Stimulated activated CD4-positive, alpha-beta T cell treated with anti-CD3 and anti-CD28 coated beads, Interleukin-15, amount 100 ng/mL, for 48 hours (primary cell): ENCODE measurements around the gene CCR5AS.

Experiments
- DNase-seq, 2 donors: peaks; one replicate each; pipeline ENCODE4 v3.0.0-alpha.2; 2020; ENCODE audit warnings: low read depth in 2 of 2

CCR5AS gene

DNA sequence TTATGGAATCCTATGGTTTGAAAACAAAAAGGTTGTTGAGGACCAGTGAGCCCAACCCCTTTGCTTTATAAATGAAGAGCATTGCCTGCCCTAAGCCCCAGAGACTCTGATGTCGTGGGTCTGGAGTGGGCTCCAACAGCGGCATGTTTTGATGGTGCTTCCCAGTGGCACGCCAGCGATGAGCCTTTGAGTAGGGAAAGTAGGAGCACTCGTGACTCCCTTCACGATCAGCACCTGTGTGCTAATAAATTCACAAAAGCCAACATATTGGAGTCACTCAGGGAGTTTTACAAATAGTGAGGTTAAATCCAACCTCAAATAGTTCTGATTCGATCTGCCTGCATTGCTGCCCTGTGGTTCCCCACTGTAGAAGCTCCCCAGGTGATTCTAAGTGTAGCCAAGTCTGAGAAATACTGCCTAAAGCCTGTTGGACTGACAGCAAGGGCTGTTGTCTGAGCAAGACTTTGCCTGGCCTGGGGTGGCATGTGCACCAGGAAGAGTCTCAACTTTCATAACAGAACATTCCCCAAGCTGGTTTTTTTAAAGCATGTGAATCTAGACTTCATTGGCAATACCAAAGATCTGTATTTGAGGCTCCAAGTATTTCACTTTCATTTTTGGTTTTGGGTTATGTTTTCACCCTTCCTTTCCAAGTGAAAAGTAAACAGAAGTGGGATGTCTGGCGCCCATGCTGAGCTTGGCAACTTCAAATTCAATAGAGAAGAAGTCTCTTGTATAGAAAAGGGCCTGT lies 26.2 kb downstream of the CCR5AS start:
- DNase-seq, result no peak

GRCh38 chr3:46378426-46378942 lies 28.4 kb downstream of the CCR5AS start:
- DNase-seq, result peak; percentile 43 to 57

DNA sequence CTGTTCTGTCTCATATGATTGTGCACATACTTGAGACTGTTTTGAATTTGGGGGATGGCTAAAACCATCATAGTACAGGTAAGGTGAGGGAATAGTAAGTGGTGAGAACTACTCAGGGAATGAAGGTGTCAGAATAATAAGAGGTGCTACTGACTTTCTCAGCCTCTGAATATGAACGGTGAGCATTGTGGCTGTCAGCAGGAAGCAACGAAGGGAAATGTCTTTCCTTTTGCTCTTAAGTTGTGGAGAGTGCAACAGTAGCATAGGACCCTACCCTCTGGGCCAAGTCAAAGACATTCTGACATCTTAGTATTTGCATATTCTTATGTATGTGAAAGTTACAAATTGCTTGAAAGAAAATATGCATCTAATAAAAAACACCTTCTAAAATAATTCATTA lies 31.1 kb downstream of the CCR5AS start:
- DNase-seq, result no peak

GRCh38 chr3:46375218-46375617 lies 31.6 kb downstream of the CCR5AS start:
- DNase-seq, result no peak

DNA sequence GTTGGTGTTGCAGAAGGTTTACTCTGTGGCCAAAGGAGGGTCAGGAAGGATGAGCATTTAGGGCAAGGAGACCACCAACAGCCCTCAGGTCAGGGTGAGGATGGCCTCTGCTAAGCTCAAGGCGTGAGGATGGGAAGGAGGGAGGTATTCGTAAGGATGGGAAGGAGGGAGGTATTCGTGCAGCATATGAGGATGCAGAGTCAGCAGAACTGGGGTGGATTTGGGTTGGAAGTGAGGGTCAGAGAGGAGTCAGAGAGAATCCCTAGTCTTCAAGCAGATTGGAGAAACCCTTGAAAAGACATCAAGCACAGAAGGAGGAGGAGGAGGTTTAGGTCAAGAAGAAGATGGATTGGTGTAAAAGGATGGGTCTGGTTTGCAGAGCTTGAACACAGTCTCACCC lies 32.1 kb downstream of the CCR5AS start:
- no peak for DNase-seq

GRCh38 chr3:46372492-46373359 lies 34.1 kb downstream of the CCR5AS start:
- DNase-seq, result no peak

- no peak for DNase-seq
Observed at GRCh38 chr3:46371519-46372340, 35.1 kb downstream of the CCR5AS start.

- no peak for DNase-seq
Observed at GRCh38 chr3:46370839-46371518, 35.9 kb downstream of the CCR5AS start, which contains the start of gene CCR5. Gene CCR5, plus strand, starts transcription at chr3:46370946. Its CDS starts 1,957 bp downstream, at chr3:46372903.

GRCh38 chr3:46369675-46370132 lies 37.2 kb downstream of the CCR5AS start:
- peak; percentile 35 to 40 for DNase-seq

DNA sequence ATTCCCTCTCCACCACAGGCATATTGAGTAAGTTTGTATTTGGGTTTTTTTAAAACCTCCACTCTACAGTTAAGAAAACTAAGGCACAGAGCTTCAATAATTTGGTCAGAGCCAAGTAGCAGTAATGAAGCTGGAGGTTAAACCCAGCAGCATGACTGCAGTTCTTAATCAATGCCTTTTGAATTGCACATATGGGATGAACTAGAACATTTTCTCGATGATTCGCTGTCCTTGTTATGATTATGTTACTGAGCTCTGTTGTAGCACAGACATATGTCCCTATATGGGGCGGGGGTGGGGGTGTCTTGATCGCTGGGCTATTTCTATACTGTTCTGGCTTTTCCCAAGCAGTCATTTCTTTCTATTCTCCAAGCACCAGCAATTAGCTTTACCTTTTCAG lies 37.7 kb downstream of the CCR5AS start:
- DNase-seq, result no peak

DNA sequence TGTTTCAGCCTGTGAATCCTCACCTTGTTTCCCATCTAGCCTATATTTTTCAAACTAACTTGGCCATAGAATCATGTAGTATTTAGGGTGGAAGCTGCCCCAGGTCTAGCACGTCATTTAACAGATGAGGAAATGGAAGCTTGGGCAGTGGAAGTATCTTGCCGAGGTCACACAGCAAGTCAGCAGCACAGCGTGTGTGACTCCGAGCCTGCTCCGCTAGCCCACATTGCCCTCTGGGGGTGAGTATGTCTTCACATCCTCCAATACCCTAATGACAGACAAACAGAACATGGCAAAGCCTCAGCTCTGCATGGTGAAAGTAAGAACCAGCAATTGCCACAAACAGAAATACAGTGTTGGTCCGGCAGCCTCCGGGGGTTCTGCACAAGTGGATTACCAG lies 38.3 kb downstream of the CCR5AS start:
- DNase-seq, result peak; percentile 35 to 43

- DNase-seq, result no peak
Observed at GRCh38 chr3:46367811-46368210, 39.1 kb downstream of the CCR5AS start.

DNA sequence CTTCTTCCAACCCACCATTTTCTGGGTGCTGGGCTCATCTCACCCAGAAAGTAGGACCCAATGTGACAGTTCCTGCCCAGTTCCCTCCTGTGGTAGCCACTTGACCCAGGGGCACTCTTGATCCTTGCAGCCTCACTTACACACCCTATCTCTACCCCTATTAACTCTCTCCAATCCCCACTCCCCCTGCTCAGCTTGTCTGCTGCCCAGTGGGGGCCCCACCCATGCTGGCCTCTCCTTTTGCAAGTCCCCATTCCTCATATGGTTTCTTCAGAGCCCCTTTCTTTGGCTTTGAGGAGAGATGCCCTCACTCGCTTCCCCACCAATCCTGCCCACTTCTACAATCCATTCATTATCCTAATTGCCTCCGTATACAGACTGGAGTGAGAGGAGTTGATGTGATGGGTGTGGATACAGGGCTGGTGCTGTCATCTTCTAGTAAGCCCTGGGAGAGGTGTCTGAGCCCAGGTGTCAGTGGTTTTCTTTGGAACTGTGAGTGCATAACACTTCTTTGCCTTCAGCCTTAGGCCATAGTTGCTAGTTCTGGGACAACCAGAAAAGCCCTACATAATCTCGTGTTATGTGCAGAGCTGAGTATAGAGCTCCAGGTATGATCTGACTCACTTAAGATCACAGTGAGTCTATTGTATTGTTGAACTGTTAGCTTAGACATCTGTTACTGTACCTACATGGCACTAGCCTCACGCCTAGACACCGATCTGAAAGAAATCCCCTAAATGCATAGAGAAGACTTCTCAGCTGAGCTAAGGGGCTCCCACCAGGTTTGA lies 40.9 kb downstream of the CCR5AS start:
- DNase-seq, result no peak

- no peak for DNase-seq
Observed at GRCh38 chr3:46365041-46365440, 41.8 kb downstream of the CCR5AS start.

- no peak for DNase-seq
Observed at GRCh38 chr3:46361408-46362283, 45.2 kb downstream of the CCR5AS start.

DNA sequence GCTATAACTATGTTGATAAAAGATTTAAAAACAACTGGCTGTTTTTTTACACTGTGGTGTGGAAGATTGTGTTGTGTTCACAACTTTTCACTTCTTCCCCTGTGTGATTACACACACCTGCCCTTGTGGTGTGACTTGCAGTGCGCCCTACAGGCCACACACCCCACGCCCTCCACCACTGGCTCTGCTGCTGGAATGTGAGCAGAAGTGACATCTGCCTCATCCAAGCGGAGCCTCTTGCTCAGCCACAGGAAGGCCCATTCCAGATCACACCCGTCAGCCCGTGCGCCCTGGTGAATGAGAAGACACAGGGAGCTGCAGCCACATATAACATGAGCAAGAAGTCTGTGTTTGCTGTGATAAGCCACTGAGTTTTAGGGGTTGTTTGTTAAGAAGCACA lies 46.0 kb downstream of the CCR5AS start:
- no peak for DNase-seq

- DNase-seq, result peak; percentile 21 to 30
Observed at GRCh38 chr3:46359733-46360493, 47.0 kb downstream of the CCR5AS start.

GRCh38 chr3:46358466-46358865 lies 48.4 kb downstream of the CCR5AS start:
- DNase-seq, result no peak

DNA sequence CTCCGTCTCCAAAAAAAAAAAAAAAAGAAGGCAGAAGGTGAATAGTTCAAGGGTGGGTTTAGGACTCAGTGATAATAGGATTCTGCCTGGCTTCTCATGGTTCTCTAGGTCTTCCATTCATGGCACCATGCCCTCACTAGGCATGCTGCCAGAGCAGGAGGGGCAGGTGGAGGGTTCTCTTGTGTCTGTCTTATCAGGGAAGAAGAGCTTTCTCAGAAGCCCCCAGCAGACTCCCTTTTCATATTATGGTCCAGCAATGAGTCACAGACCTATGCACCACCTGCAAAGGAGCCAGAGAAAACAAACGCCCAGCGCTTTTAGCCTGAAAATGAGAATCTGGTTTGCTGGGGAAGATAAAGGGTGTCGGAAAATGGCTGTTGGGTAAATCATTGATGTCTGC lies 50.0 kb downstream of the CCR5AS start:
- DNase-seq, result no peak
